Measurements from ENCODE around the gene TBC1D32. TPM values are rescaled to one million over a fixed set of nuclear protein-coding genes. Genes with fewer than 3 reads are reported as not detected.

Gene TBC1D32
- total RNA-seq, 1 donor from 2014 or later = 4.1 TPM

DNA sequence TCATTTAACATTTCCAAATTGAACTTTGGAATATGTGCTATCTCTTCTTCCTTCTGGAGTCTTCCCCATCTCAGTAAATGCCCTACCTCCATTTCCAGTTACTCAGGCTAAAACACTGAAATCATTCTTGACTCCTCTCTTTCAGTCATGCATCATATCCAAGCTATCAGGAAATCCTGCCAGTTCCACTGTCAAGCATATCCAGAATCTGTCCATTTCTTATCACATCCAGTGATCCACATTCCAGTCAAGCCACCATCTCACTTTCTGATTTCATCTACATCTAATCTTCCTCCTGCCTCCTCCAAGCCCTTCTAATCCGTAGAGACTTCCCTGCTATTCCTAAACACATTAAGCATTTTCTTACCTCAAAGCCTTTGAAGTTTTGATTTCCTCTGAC is 15.3 kb upstream of the TBC1D32 start:
- H3K27me3 ChIP-seq (ENCODE audit: control insufficient read depth, insufficient read depth, low read length) = no peaks in the 10 kb centered on the region
- H3K4me3 ChIP-seq (ENCODE audit: low read depth, low read length) = no peak overlapping the region
- no peak for DNase-seq (ENCODE audit: low read depth)
- no peaks in the 10 kb centered on the region for H3K36me3 ChIP-seq (ENCODE audit: control insufficient read depth, insufficient read depth, low read length)
- TF ChIP-seq, protein P1, sequence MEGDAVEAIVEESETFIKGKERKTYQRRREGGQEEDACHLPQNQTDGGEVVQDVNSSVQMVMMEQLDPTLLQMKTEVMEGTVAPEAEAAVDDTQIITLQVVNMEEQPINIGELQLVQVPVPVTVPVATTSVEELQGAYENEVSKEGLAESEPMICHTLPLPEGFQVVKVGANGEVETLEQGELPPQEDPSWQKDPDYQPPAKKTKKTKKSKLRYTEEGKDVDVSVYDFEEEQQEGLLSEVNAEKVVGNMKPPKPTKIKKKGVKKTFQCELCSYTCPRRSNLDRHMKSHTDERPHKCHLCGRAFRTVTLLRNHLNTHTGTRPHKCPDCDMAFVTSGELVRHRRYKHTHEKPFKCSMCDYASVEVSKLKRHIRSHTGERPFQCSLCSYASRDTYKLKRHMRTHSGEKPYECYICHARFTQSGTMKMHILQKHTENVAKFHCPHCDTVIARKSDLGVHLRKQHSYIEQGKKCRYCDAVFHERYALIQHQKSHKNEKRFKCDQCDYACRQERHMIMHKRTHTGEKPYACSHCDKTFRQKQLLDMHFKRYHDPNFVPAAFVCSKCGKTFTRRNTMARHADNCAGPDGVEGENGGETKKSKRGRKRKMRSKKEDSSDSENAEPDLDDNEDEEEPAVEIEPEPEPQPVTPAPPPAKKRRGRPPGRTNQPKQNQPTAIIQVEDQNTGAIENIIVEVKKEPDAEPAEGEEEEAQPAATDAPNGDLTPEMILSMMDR (IDR thresholded peaks at IDR 0.05; ENCODE audit: insufficient read depth, low read length, poor library complexity, severe bottlenecking) = no peak

DNA sequence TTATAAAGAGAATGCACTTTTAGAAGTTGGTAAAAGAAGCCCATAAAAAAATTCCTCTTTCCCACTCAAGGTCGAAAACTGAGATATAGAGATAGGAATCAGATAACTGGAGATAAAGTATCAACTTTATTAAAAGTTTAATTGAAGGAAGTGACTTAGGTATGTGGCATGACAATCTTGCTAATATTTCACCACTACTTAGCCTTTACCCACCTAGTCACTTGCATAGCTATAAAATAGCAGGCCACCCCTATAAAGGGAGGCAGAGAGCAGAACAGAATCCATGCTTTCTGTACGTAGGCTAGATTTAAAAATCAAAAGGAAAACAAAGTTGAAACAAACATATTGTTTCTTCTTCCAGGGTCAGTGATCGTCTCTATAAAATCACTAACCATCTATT is 13.2 kb upstream of the TBC1D32 start:
- no peak for DNase-seq (ENCODE audit: low read depth)
- Histone ChIP-seq H3K36me3 (ENCODE audit: control insufficient read depth, insufficient read depth, low read length) (no peaks in the 10 kb centered on the region), H3K4me3 (ENCODE audit: low read depth, low read length) (no peak overlapping the region), H3K27me3 (ENCODE audit: control insufficient read depth, insufficient read depth, low read length) (no peaks in the 10 kb centered on the region)
- TF ChIP-seq, protein P1 (IDR thresholded peaks at IDR 0.05; ENCODE audit: insufficient read depth, low read length, poor library complexity, severe bottlenecking) = no peak

DNA sequence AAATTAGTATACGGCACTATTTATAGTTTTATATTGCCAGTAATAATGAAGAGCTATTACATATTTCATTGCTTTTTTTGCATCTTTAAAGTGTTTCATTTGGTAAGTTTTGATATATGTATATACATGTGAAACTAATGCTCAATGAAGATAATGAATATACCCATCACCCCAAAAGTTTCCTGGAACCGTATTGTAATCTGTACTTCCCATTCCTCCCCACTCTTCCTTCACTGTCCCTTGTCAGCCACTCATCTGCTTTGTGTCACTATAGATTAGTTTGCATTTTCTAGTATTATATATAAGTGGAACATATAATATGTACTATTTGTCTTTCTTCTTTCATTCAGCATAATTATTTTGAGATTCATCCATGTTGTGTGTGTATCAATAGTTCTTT is 10.3 kb upstream of the TBC1D32 start:
- no peaks in the 10 kb centered on the region for H3K36me3 ChIP-seq (ENCODE audit: control insufficient read depth, insufficient read depth, low read length)
- TF ChIP-seq, protein P1 (IDR thresholded peaks at IDR 0.05; ENCODE audit: insufficient read depth, low read length, poor library complexity, severe bottlenecking) = no peak
- no peaks in the 10 kb centered on the region for H3K27me3 ChIP-seq (ENCODE audit: control insufficient read depth, insufficient read depth, low read length)
- H3K4me3 ChIP-seq (ENCODE audit: low read depth, low read length) = no peak overlapping the region
- DNase-seq (ENCODE audit: low read depth) = no peak

DNA sequence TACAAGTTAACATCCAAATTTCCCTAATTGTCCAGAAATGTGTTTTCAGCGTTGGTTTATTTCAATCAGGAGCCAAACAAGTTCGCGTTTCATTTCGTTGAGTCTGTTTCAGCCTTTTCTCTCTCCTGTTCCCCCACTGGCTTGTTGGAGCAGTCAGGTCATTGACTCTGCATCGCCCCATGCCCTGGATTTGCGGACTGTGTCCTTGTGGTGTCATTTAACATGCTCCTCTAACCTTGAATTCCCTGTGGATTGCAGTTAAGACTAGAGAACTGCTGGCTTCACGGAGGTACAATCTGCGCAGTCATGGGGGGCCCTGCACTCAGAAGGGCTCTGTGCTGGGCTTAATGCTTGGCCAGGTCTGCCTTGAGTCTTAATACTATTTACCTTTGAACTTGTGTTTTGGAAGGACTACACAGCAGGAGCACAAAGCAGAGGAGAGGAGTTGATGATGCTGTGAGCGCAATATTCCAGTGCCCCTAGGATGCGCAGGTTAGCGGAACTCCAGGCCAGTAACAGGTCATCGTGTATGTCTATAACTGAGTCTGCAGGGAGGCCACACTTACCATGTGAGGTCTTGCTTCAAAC is 5.5 kb upstream of the TBC1D32 start:
- no peaks in the 10 kb centered on the region for H3K36me3 ChIP-seq (ENCODE audit: control insufficient read depth, insufficient read depth, low read length)
- no peaks in the 10 kb centered on the region for H3K27me3 ChIP-seq (ENCODE audit: control insufficient read depth, insufficient read depth, low read length)
- no peak overlapping the region for H3K4me3 ChIP-seq (ENCODE audit: low read depth, low read length)
- TF ChIP-seq, protein P1 (IDR thresholded peaks at IDR 0.05; ENCODE audit: insufficient read depth, low read length, poor library complexity, severe bottlenecking) = no peak
- DNase-seq (ENCODE audit: low read depth) = no peak

DNA sequence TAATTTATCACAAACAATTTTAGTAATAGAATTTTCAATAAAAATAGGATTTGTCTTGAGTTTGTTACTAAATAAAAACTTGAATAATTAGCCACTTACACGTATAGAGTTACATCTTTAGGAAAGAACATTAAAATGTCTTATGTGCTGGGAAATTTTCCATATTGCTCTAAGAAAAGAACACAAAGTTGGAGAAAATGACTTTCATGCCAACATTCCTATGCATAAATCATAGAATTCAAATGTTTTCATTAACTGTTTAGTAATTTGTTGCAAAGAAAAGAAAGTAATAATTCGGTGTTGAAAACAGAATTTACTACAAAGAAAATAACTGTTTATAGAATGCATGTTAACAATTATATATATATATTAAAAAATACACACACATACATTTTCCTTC is 4.7 kb upstream of the TBC1D32 start:
- no peaks in the 10 kb centered on the region for H3K36me3 ChIP-seq (ENCODE audit: control insufficient read depth, insufficient read depth, low read length)
- no peaks in the 10 kb centered on the region for H3K27me3 ChIP-seq (ENCODE audit: control insufficient read depth, insufficient read depth, low read length)
- H3K4me3 ChIP-seq (ENCODE audit: low read depth, low read length) = no peak overlapping the region
- no peak for DNase-seq (ENCODE audit: low read depth)
- TF ChIP-seq, protein P1 (IDR thresholded peaks at IDR 0.05; ENCODE audit: insufficient read depth, low read length, poor library complexity, severe bottlenecking) = no peak

DNA sequence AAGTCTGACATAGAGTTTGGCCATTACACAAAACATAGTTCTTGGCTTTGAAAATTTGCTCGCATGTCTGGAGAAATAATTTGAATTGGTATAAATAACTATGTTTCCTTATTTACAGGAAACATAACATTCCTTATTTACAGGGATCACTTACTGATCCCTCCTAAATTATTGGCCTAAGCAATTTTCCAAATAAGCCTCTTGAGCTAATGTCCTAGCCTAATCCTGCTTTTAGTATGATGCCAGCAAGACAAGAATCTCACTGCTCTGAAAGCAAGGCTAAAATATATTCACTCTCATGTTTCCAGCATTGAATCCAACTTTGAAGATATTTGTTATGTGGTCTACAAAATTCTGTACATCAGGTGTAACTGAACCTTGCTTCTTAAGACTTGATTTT is 4.1 kb upstream of the TBC1D32 start:
- DNase-seq (ENCODE audit: low read depth) = no peak
- TF ChIP-seq, protein P1 (IDR thresholded peaks at IDR 0.05; ENCODE audit: insufficient read depth, low read length, poor library complexity, severe bottlenecking) = no peak
- H3K4me3 ChIP-seq (ENCODE audit: low read depth, low read length) = no peak overlapping the region
- no peaks in the 10 kb centered on the region for H3K27me3 ChIP-seq (ENCODE audit: control insufficient read depth, insufficient read depth, low read length)
- H3K36me3 ChIP-seq (ENCODE audit: control insufficient read depth, insufficient read depth, low read length) = no peaks in the 10 kb centered on the region

Data from kidney epithelial cell (primary cell).